ENCODE measurements around the gene GRIK3.

The GRIK3 gene

GRCh38 chr1:36762174-36762573, 272.1 kb downstream of the GRIK3 start:
- no peaks in the 10 kb centered on the region for H3K27me3 ChIP-seq (ENCODE audit: insufficient read depth, low read length)
- no peaks in the 10 kb centered on the region for H3K36me3 ChIP-seq (ENCODE audit: insufficient read depth, low read length)
- H3K27ac ChIP-seq (ENCODE audit: low read depth, low read length): no peak overlapping the region
- H2AFZ ChIP-seq (ENCODE audit: low read length, unreplicated experiment): no peak overlapping the region
- H3K4me3 ChIP-seq (ENCODE audit: low read depth, low read length): no peak overlapping the region
- H3K79me2 ChIP-seq (ENCODE audit: control insufficient read depth, insufficient read depth, low read length, unreplicated experiment): no peaks in the 10 kb centered on the region
- no peaks in the 10 kb centered on the region for H3K4me1 ChIP-seq (ENCODE audit: control insufficient read depth, insufficient read depth, low read length, unreplicated experiment)

- Histone ChIP-seq H3K27ac (ENCODE audit: low read depth, low read length) (no peak overlapping the region), H3K27me3 (ENCODE audit: insufficient read depth, low read length) (no peaks in the 10 kb centered on the region), H3K4me1 (ENCODE audit: control insufficient read depth, insufficient read depth, low read length, unreplicated experiment) (no peaks in the 10 kb centered on the region), H3K4me3 (ENCODE audit: low read depth, low read length) (no peak overlapping the region), H2AFZ (ENCODE audit: low read length, unreplicated experiment) (no peak overlapping the region), H3K79me2 (ENCODE audit: control insufficient read depth, insufficient read depth, low read length, unreplicated experiment) (no peaks in the 10 kb centered on the region), H3K36me3 (ENCODE audit: insufficient read depth, low read length) (no peaks in the 10 kb centered on the region)
Observed at GRCh38 chr1:36761113-36761512, 273.2 kb downstream of the GRIK3 start.

- H3K4me3 ChIP-seq (ENCODE audit: low read depth, low read length): no peak overlapping the region
- no peaks in the 10 kb centered on the region for H3K36me3 ChIP-seq (ENCODE audit: insufficient read depth, low read length)
- H2AFZ ChIP-seq (ENCODE audit: low read length, unreplicated experiment): no peak overlapping the region
- H3K27ac ChIP-seq (ENCODE audit: low read depth, low read length): no peak overlapping the region
- H3K4me1 ChIP-seq (ENCODE audit: control insufficient read depth, insufficient read depth, low read length, unreplicated experiment): no peaks in the 10 kb centered on the region
- H3K79me2 ChIP-seq (ENCODE audit: control insufficient read depth, insufficient read depth, low read length, unreplicated experiment): no peaks in the 10 kb centered on the region
- H3K27me3 ChIP-seq (ENCODE audit: insufficient read depth, low read length): no peaks in the 10 kb centered on the region
Observed at GRCh38 chr1:36760081-36760480, 274.2 kb downstream of the GRIK3 start.

GRCh38 chr1:36759355-36759754, 275.0 kb downstream of the GRIK3 start:
- no peaks in the 10 kb centered on the region for H3K36me3 ChIP-seq (ENCODE audit: insufficient read depth, low read length)
- H3K79me2 ChIP-seq (ENCODE audit: control insufficient read depth, insufficient read depth, low read length, unreplicated experiment): no peaks in the 10 kb centered on the region
- H3K4me3 ChIP-seq (ENCODE audit: low read depth, low read length): no peak overlapping the region
- no peak overlapping the region for H2AFZ ChIP-seq (ENCODE audit: low read length, unreplicated experiment)
- no peaks in the 10 kb centered on the region for H3K27me3 ChIP-seq (ENCODE audit: insufficient read depth, low read length)
- H3K27ac ChIP-seq (ENCODE audit: low read depth, low read length): no peak overlapping the region
- no peaks in the 10 kb centered on the region for H3K4me1 ChIP-seq (ENCODE audit: control insufficient read depth, insufficient read depth, low read length, unreplicated experiment)

- H3K4me1 ChIP-seq (ENCODE audit: control insufficient read depth, insufficient read depth, low read length, unreplicated experiment): no peaks in the 10 kb centered on the region
- H3K79me2 ChIP-seq (ENCODE audit: control insufficient read depth, insufficient read depth, low read length, unreplicated experiment): no peaks in the 10 kb centered on the region
Observed at GRCh38 chr1:36755303-36756230, 278.7 kb downstream of the GRIK3 start.

GRCh38 chr1:36754366-36754765, 279.9 kb downstream of the GRIK3 start:
- H3K4me1 ChIP-seq (ENCODE audit: control insufficient read depth, insufficient read depth, low read length, unreplicated experiment): no peaks in the 10 kb centered on the region
- no peak overlapping the region for H3K4me3 ChIP-seq (ENCODE audit: low read depth, low read length)
- no peak overlapping the region for H3K27ac ChIP-seq (ENCODE audit: low read depth, low read length)
- H3K79me2 ChIP-seq (ENCODE audit: control insufficient read depth, insufficient read depth, low read length, unreplicated experiment): no peaks in the 10 kb centered on the region
- H2AFZ ChIP-seq (ENCODE audit: low read length, unreplicated experiment): no peak overlapping the region
- H3K27me3 ChIP-seq (ENCODE audit: insufficient read depth, low read length): no peaks in the 10 kb centered on the region
- no peaks in the 10 kb centered on the region for H3K36me3 ChIP-seq (ENCODE audit: insufficient read depth, low read length)

More at GRCh38 chr1:36755303-36756230, 278.7 kb downstream of the GRIK3 start:
- H3K4me3 ChIP-seq (ENCODE audit: low read depth, low read length): no peak overlapping the region
- H3K36me3 ChIP-seq (ENCODE audit: insufficient read depth, low read length): no peaks in the 10 kb centered on the region
- no peaks in the 10 kb centered on the region for H3K27me3 ChIP-seq (ENCODE audit: insufficient read depth, low read length)
- H3K27ac ChIP-seq (ENCODE audit: low read depth, low read length): no peak overlapping the region
- H2AFZ ChIP-seq (ENCODE audit: low read length, unreplicated experiment): no peak overlapping the region

- Histone ChIP-seq H3K79me2 (ENCODE audit: control insufficient read depth, insufficient read depth, low read length, unreplicated experiment) (no peaks in the 10 kb centered on the region), H3K4me3 (ENCODE audit: low read depth, low read length) (no peak overlapping the region), H3K27ac (ENCODE audit: low read depth, low read length) (no peak overlapping the region), H3K27me3 (ENCODE audit: insufficient read depth, low read length) (no peaks in the 10 kb centered on the region), H3K4me1 (ENCODE audit: control insufficient read depth, insufficient read depth, low read length, unreplicated experiment) (no peaks in the 10 kb centered on the region), H2AFZ (ENCODE audit: low read length, unreplicated experiment) (no peak overlapping the region), H3K36me3 (ENCODE audit: insufficient read depth, low read length) (no peaks in the 10 kb centered on the region)
Observed at GRCh38 chr1:36753451-36753850, 280.9 kb downstream of the GRIK3 start.

GRCh38 chr1:36752891-36753361, 281.4 kb downstream of the GRIK3 start:
- Histone ChIP-seq H3K4me3 (ENCODE audit: low read depth, low read length) (no peak overlapping the region), H3K27ac (ENCODE audit: low read depth, low read length) (no peak overlapping the region), H3K36me3 (ENCODE audit: insufficient read depth, low read length) (no peaks in the 10 kb centered on the region), H3K4me1 (ENCODE audit: control insufficient read depth, insufficient read depth, low read length, unreplicated experiment) (no peaks in the 10 kb centered on the region), H3K79me2 (ENCODE audit: control insufficient read depth, insufficient read depth, low read length, unreplicated experiment) (no peaks in the 10 kb centered on the region), H3K27me3 (ENCODE audit: insufficient read depth, low read length) (no peaks in the 10 kb centered on the region), H2AFZ (ENCODE audit: low read length, unreplicated experiment) (no peak overlapping the region)

- H3K36me3 ChIP-seq (ENCODE audit: insufficient read depth, low read length): no peaks in the 10 kb centered on the region
- H3K4me3 ChIP-seq (ENCODE audit: low read depth, low read length): no peak overlapping the region
- H3K79me2 ChIP-seq (ENCODE audit: control insufficient read depth, insufficient read depth, low read length, unreplicated experiment): no peaks in the 10 kb centered on the region
- H3K4me1 ChIP-seq (ENCODE audit: control insufficient read depth, insufficient read depth, low read length, unreplicated experiment): no peaks in the 10 kb centered on the region
- no peaks in the 10 kb centered on the region for H3K27me3 ChIP-seq (ENCODE audit: insufficient read depth, low read length)
- no peak overlapping the region for H3K27ac ChIP-seq (ENCODE audit: low read depth, low read length)
- no peak overlapping the region for H2AFZ ChIP-seq (ENCODE audit: low read length, unreplicated experiment)
Observed at GRCh38 chr1:36752431-36752830, 281.9 kb downstream of the GRIK3 start.

GRCh38 chr1:36751525-36751924, 282.8 kb downstream of the GRIK3 start:
- no peaks in the 10 kb centered on the region for H3K79me2 ChIP-seq (ENCODE audit: control insufficient read depth, insufficient read depth, low read length, unreplicated experiment)
- no peaks in the 10 kb centered on the region for H3K36me3 ChIP-seq (ENCODE audit: insufficient read depth, low read length)
- H3K4me1 ChIP-seq (ENCODE audit: control insufficient read depth, insufficient read depth, low read length, unreplicated experiment): no peaks in the 10 kb centered on the region
- no peak overlapping the region for H3K4me3 ChIP-seq (ENCODE audit: low read depth, low read length)
- no peak overlapping the region for H2AFZ ChIP-seq (ENCODE audit: low read length, unreplicated experiment)
- no peak overlapping the region for H3K27ac ChIP-seq (ENCODE audit: low read depth, low read length)
- H3K27me3 ChIP-seq (ENCODE audit: insufficient read depth, low read length): no peaks in the 10 kb centered on the region

- Histone ChIP-seq H3K36me3 (ENCODE audit: insufficient read depth, low read length) (no peaks in the 10 kb centered on the region), H3K79me2 (ENCODE audit: control insufficient read depth, insufficient read depth, low read length, unreplicated experiment) (no peaks in the 10 kb centered on the region), H3K27ac (ENCODE audit: low read depth, low read length) (no peak overlapping the region), H3K4me3 (ENCODE audit: low read depth, low read length) (no peak overlapping the region), H3K27me3 (ENCODE audit: insufficient read depth, low read length) (no peaks in the 10 kb centered on the region), H2AFZ (ENCODE audit: low read length, unreplicated experiment) (no peak overlapping the region), H3K4me1 (ENCODE audit: control insufficient read depth, insufficient read depth, low read length, unreplicated experiment) (no peaks in the 10 kb centered on the region)
Observed at GRCh38 chr1:36748466-36748865, 285.8 kb downstream of the GRIK3 start.
